CD4-positive, alpha-beta T cell (primary cell): ENCODE measurements around the gene NISCH. TPM values are rescaled to one million over a fixed set of nuclear protein-coding genes. Genes with fewer than 3 reads are reported as not detected.

Source experiments
- ATAC-seq: fragments of 200-7000 bp; cut with Tn5 transposase; one replicate; pipeline ENCODE4 v1.10.0; 2022; ENCODE audit warnings: mild to moderate bottlenecking; ENCODE audit not compliant: poor library complexity
- CTCF ChIA-PET: fragments of 350-600 bp; sonication (Branson Sonifier 250); formaldehyde crosslinking; loops from one replicate; lab custom pipeline; 2021; ENCODE audit warnings: antibody characterized with exemption, inconsistent platforms; lab: Charles Lee
- POLR2A ChIA-PET: fragments of 350-600 bp; sonication (Branson Sonifier 250); formaldehyde crosslinking; loops from one replicate; lab custom pipeline; 2021; ENCODE audit warnings: antibody characterized with exemption, inconsistent platforms; lab: Charles Lee
- DNase-seq, 14 experiments: peaks; one replicate each; pipeline ENCODE4 v3.0.0-alpha.2; 2013 to 2020; ENCODE audit warnings: mixed read lengths in 2 of 14
- H3K27ac ChIP-seq, 2 donors: one replicate each; pipeline versions ENCODE4 v1.5.1 to v1.7.0; 2013; ENCODE audit warnings: low read length in 2 of 2, low read depth in 1 of 2, mild to moderate bottlenecking in 1 of 2
- H3K27me3 ChIP-seq, 2 experiments: 1 replicate in 1 of 2; 2 replicates in 1 of 2; pipeline versions ENCODE4 v1.6.1 to v1.7.0; 2013; ENCODE audit warnings: low read length in 2 of 2, control low read depth in 1 of 2, mild to moderate bottlenecking in 1 of 2, moderate library complexity in 1 of 2; ENCODE audit not compliant: insufficient read depth in 2 of 2, control insufficient read depth in 1 of 2
- H3K36me3 ChIP-seq: one replicate; pipeline ENCODE4 v1.6.1; 2013; ENCODE audit warnings: low read length, control low read depth; ENCODE audit not compliant: insufficient read depth
- H3K4me1 ChIP-seq: one replicate; pipeline ENCODE4 v1.6.1; 2013; ENCODE audit warnings: low read length, control low read depth; ENCODE audit not compliant: insufficient read depth
- H3K4me3 ChIP-seq: one replicate; pipeline ENCODE4 v1.5.1; 2013; ENCODE audit warnings: mild to moderate bottlenecking, low read length, moderate library complexity
- H3K9me3 ChIP-seq, 2 experiments: 1 replicate in 1 of 2; 2 replicates in 1 of 2; pipeline versions ENCODE4 v1.6.1 to v1.7.0; 2013; ENCODE audit warnings: low read length in 2 of 2, mild to moderate bottlenecking in 2 of 2, control low read depth in 1 of 2, moderate library complexity in 1 of 2; ENCODE audit not compliant: control insufficient read depth in 1 of 2, insufficient read depth in 1 of 2
- H3K27ac Mint-ChIP-seq: one replicate; pipeline ENCODE4 v1.8.0; 2020; ENCODE audit warnings: mixed read lengths
- H3K27me3 Mint-ChIP-seq: one replicate; pipeline ENCODE4 v1.8.0; 2021; ENCODE audit warnings: mixed read lengths
- H3K36me3 Mint-ChIP-seq: one replicate; pipeline ENCODE4 v1.8.0; 2021; ENCODE audit warnings: low read depth, mixed read lengths
- H3K4me1 Mint-ChIP-seq: one replicate; pipeline ENCODE4 v1.8.0; 2021; ENCODE audit warnings: low read depth, mixed read lengths
- H3K4me3 Mint-ChIP-seq: one replicate; pipeline ENCODE4 v1.8.0; 2020; ENCODE audit warnings: mild to moderate bottlenecking, mixed read lengths
- H3K9me3 Mint-ChIP-seq: one replicate; pipeline ENCODE4 v1.8.0; 2020; ENCODE audit warnings: mixed read lengths
- CTCF ChIP-seq: fragments of 200-600 bp; IDR thresholded peaks from one replicate; pipeline ENCODE4 v1.8.0; 2022; ENCODE audit warnings: antibody characterized with exemption, mild to moderate bottlenecking
- intact Hi-C, 2 experiments: fragments of 100-400 bp; cut with DNase I in 1 of 2; cut with micrococcal nuclease in 1 of 2; formaldehyde crosslinking; loops; one replicate each; pipeline versions ENCODE4 v1.15.1 to v1.9.0; 2023 to 2025; cut with DNase I, micrococcal nuclease
- total RNA-seq, 174 experiments: library from RNA in 2 of 174; stranded (reverse) in 2 of 174; gene quantifications; one replicate each; pipeline ENCODE4 v1.2.3 and lab custom pipeline; 2021 to 2026

The NISCH gene
- total RNA-seq, 2 experiments from 2014 or later = 160 to 163 TPM

- DNase-seq (peak in 3 of 14 experiments; percentile 27 to 63 (median 59)), ATAC-seq (no peak)
- Mint-ChIP-seq H3K27ac (no peak overlapping the region), H3K4me3 (no peak overlapping the region), H3K9me3 (no peaks in the 10 kb centered on the region), H3K27me3 (no peaks in the 10 kb centered on the region), H3K4me1 (no peaks in the 10 kb centered on the region), H3K36me3 (no peaks in the 10 kb centered on the region)
- Histone ChIP-seq H3K4me1 (peaks cover 13% of the 10 kb centered on the region), H3K4me3 (no peak overlapping the region), H3K27me3 (no peaks in the 10 kb centered on the region), H3K36me3 (no peaks in the 10 kb centered on the region), H3K9me3 (no peaks in the 10 kb centered on the region), H3K27ac (no peak overlapping the region)
- intact Hi-C loops = no loop called here
- TF ChIP-seq CTCF = no peak
- ChIA-PET POLR2A (no interaction called here), CTCF (no interaction called here)
Measured at GRCh38 chr3:52498137-52499054, 43.0 kb downstream of the NISCH start.

- Histone ChIP-seq H3K9me3 (no peaks in the 10 kb centered on the region), H3K4me1 (peaks cover 8% of the 10 kb centered on the region), H3K36me3 (no peaks in the 10 kb centered on the region), H3K4me3 (no peak overlapping the region), H3K27me3 (no peaks in the 10 kb centered on the region), H3K27ac (no peak overlapping the region)
- DNase-seq = no peak
- Mint-ChIP-seq H3K4me1 (no peaks in the 10 kb centered on the region), H3K27me3 (no peaks in the 10 kb centered on the region), H3K4me3 (no peak overlapping the region), H3K36me3 (no peaks in the 10 kb centered on the region), H3K27ac (no peak overlapping the region), H3K9me3 (no peaks in the 10 kb centered on the region)
- ChIA-PET CTCF (no interaction called here), POLR2A (no interaction called here)
- intact Hi-C loops = no loop called here
- no peak for ATAC-seq
- TF ChIP-seq CTCF = no peak
Measured at GRCh38 chr3:52501046-52501445, 45.6 kb downstream of the NISCH start.

- H3K4me3 Mint-ChIP-seq = no peak overlapping the region
- Histone ChIP-seq H3K4me3 (no peak overlapping the region), H3K27me3 (no peaks in the 10 kb centered on the region), H3K9me3 (no peaks in the 10 kb centered on the region), H3K36me3 (no peaks in the 10 kb centered on the region), H3K4me1 (peaks cover 8% of the 10 kb centered on the region), H3K27ac (no peak overlapping the region)
- H3K4me1 Mint-ChIP-seq = no peaks in the 10 kb centered on the region
- H3K36me3 Mint-ChIP-seq = no peaks in the 10 kb centered on the region
- no peak for DNase-seq
- H3K27ac Mint-ChIP-seq = no peak overlapping the region
- H3K9me3 Mint-ChIP-seq = no peaks in the 10 kb centered on the region
- ATAC-seq = no peak
- TF ChIP-seq CTCF = no peak
- H3K27me3 Mint-ChIP-seq = no peaks in the 10 kb centered on the region
- intact Hi-C loops = no loop called here
- CTCF ChIA-PET = no interaction called here
- POLR2A ChIA-PET = no interaction called here
Measured at GRCh38 chr3:52502001-52502400, 46.6 kb downstream of the NISCH start.
